ENCODE measurements around the gene SZRD1. TPM values are rescaled to one million over a fixed set of nuclear protein-coding genes. Genes with fewer than 3 reads are reported as not detected.

SZRD1 gene
- total and polyA plus RNA-seq, 2 of the 8 experiments (the other 6 are each of a cell fraction or from before 2014, with no cell fraction given) = 97.8 to 108 TPM

- TF ChIP-seq JUN (IDR thresholded peaks at IDR 0.05; ENCODE audit: low read depth, low read length) = no peak
- TF ChIP-seq USF2 (IDR thresholded peaks at IDR 0.05; ENCODE audit: low read length) = peak; percentile 55
- no peak for TF ChIP-seq CEBPB (IDR thresholded peaks at IDR 0.05; ENCODE audit: low read depth, low read length)
- TF ChIP-seq TBP (IDR thresholded peaks at IDR 0.05; ENCODE audit: low read depth, low read length) = peak; percentile 75
- TF ChIP-seq SIRT6 (IDR thresholded peaks at IDR 0.05; ENCODE audit: low read length) = no peak
- TF ChIP-seq SUZ12 (IDR thresholded peaks at IDR 0.05; ENCODE audit: low read length) = no peak
- TF ChIP-seq CTBP2 (IDR thresholded peaks at IDR 0.05; ENCODE audit: borderline replicate concordance, insufficient read depth, insufficient read length, low read length) = no peak
- TF ChIP-seq TCF12 (IDR thresholded peaks at IDR 0.05; ENCODE audit: low read depth, low read length) = peak; percentile 89; the same call in 1 of the 2 replicates
- TF ChIP-seq RNF2 (IDR thresholded peaks at IDR 0.05; ENCODE audit: borderline replicate concordance, low read depth, low read length, missing control alignments, poor library complexity, severe bottlenecking) = no peak
- TF ChIP-seq PHF8 (conservative IDR thresholded peaks at IDR 0.05; ENCODE audit: low read depth, low read length) = peak; percentile 87
- TF ChIP-seq CHD2 (IDR thresholded peaks at IDR 0.05; ENCODE audit: low read length) = peak; percentile 35
- TF ChIP-seq RXRA (IDR thresholded peaks at IDR 0.05; ENCODE audit: insufficient read depth, low read depth, low read length) = 0 out of 2 replicates have a peak, but pooled peaks have one; percentile 38
- TF ChIP-seq KDM5A (IDR thresholded peaks at IDR 0.05; ENCODE audit: low read length) = 0 out of 2 replicates have a peak, but pooled peaks have one; percentile 26
- TF ChIP-seq GTF2F1 (IDR thresholded peaks at IDR 0.05; ENCODE audit: borderline replicate concordance, low read depth, low read length) = no peak
- no peak for TF ChIP-seq JUND (IDR thresholded peaks at IDR 0.05; ENCODE audit: low read length)
- TF ChIP-seq TEAD4 (IDR thresholded peaks at IDR 0.05; ENCODE audit: low read depth, low read length) = no peak
- TF ChIP-seq CBX8 (IDR thresholded peaks at IDR 0.05; ENCODE audit: borderline replicate concordance, low read depth, low read length) = no peak
- TF ChIP-seq ATF3 (IDR thresholded peaks at IDR 0.05; ENCODE audit: insufficient read depth, low read depth, low read length) = no peak
- no peak for TF ChIP-seq SIX5 (IDR thresholded peaks at IDR 0.05; ENCODE audit: low read depth, low read length)
- TF ChIP-seq BCL11A (IDR thresholded peaks at IDR 0.05; ENCODE audit: low read depth in 2 of 2, low read length in 2 of 2) = no peak
These were observed 73.6 kb downstream of the SZRD1 start, which contains the start of gene NECAP2 (continued) for GRCh38 chr1:16440470-16441281.

Measured in H1 (cell line).